GM18526 (cell line): ENCODE results near the gene GCDH.

Experiments used
- POLR2A ChIP-seq: IDR thresholded peaks from 3 replicates; pipeline ENCODE4 v1.6.1; 2011; ENCODE audit not compliant: insufficient read length; ENCODE audit errors: extremely low read depth

The GCDH gene

GRCh38 chr19:12885749-12886650 is 5.0 kb upstream of the GCDH start:
- no peak for TF ChIP-seq POLR2A

DNA sequence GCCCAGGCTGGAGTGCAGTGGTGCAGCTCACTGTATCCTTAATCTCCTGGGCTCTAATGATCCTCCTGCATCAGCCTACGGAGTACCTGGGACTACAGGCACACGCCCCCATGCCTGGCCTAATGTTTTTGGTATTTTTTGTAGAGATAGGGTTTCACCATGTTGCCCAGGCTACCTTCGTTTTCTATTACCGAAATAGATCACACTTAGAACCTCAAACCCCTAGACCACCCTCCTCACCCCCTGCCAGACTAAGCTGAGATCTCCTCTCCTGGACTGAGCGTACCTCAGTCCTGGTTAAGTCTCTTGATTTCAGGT is 4.3 kb upstream of the GCDH start:
- TF ChIP-seq POLR2A: no peak

GRCh38 chr19:12886969-12887747 is 3.8 kb upstream of the GCDH start, which contains the start of gene KLF1:
KLF1 (minus strand) TSS chr19:12887201; CDS start chr19:12887140, 61 bp downstream.
- no peak for TF ChIP-seq POLR2A

- TF ChIP-seq POLR2A: no peak
Measured at GRCh38 chr19:12888006-12888603, 2.9 kb upstream of the GCDH start.

GRCh38 chr19:12891553-12892021 is 627 bp downstream of the GCDH start:
- no peak for TF ChIP-seq POLR2A

DNA sequence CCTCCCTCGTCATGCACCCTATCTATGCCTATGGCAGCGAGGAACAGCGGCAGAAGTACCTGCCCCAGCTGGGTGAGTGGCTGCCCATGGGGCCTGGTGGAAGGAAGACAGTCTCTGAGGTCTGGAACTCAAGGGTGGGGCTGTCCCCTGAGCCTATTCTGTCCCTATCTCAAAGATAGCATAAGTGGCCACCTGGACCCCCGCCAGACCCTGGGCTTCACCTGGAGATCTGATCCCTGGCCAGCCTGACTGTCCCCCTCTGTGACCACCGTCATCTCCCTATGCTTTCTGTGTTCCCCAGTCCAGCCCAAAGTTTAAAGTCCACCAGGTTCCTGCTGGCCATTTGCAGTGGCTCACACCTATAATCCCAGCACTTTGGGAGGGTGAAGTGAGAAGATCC is 2.6 kb downstream of the GCDH start:
- no peak for TF ChIP-seq POLR2A

GRCh38 chr19:12896460-12896859 is 5.5 kb downstream of the GCDH start:
- TF ChIP-seq POLR2A: no peak

DNA sequence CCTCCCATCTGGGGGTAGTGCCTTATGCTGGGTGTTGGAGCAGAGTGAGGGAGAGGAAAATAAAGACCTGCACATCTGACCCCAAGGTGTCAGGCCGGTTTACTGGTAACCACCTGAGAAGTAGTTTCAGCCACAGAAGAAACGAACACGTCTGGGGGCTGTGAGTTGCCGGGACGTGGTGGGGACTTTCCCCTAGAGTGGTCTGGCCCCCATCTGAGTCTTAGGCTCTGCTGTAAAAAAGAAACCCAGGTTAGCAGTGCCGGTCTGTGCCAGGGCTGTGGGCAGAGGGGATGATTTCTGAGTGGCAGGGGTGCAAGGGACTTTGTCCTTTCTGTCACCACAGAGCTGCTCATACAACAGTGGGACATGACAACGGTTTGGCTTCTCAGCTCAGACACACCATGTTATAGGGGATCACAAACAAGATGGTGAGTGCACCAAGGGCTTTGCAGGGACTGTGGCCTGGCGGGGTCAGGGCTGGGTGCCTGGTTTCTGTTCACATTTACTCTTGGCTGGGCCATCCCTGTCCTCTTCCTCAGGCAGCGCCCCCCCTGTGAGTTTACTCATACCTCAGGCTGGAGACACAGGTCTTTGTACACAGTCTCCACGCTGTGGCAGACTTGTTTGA is 9.0 kb downstream of the GCDH start:
- TF ChIP-seq POLR2A: no peak

GRCh38 chr19:12907166-12907565 is 16.2 kb downstream of the GCDH start:
- no peak for TF ChIP-seq POLR2A

DNA sequence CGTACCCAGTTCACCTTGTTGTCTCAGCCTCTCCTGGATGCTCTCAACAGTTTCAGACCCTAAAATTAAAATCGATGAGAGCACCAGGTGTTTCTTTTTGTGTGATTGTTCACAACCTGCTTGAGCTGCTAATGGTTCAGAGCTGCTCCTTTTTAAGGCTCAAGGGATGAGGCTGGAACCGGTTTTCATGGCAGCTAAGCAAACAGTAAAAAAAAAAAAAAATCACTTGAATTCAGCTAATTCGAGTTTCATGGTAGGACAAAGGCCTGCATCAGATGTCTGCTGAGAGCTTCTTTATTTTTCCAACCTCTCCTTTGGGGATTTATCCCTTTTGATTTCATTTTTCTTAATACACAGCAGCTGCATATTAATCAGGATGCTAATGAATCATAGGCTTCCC is 21.6 kb downstream of the GCDH start:
- TF ChIP-seq POLR2A: no peak

GRCh38 chr19:12913011-12913561 is 22.1 kb downstream of the GCDH start:
- no peak for TF ChIP-seq POLR2A

DNA sequence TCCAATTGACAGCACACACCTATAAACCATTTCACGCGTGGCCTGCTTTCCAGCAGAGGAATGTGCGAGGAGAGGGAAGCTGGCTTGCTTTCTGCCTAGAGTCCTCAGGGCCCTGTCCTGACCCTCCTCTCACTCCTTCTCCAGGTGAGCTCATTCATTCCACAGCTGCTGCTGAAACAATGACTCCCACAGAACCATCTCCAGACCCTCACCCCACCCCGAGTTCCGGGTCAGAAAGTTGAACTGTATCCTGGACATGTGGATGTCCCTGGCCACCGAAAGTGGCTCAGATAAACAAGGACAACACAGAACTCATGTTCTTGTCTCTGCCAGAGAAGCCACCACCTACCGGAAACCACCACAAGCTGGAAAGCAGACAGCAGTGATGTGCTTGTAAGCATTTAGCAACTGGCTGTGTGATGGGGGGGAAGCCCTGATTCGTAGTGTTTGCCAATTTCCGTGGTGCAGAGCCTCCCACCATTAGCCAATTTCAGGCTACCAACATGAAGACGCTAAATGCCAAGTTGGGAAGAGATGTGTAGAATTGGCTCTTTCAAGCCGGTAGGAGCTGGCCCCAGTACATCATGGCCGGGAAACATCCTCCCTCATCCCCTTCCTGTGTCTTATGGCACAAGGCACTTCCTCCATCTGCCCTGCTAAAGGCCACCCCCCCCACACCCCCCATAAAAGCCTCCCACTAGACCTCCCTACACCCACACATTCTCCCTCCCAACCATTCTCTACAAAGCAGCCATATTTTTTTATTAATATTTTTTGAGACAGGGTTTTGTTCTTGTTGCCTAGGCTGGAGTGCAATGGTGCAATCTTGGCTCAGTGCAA is 23.1 kb downstream of the GCDH start:
- no peak for TF ChIP-seq POLR2A

DNA sequence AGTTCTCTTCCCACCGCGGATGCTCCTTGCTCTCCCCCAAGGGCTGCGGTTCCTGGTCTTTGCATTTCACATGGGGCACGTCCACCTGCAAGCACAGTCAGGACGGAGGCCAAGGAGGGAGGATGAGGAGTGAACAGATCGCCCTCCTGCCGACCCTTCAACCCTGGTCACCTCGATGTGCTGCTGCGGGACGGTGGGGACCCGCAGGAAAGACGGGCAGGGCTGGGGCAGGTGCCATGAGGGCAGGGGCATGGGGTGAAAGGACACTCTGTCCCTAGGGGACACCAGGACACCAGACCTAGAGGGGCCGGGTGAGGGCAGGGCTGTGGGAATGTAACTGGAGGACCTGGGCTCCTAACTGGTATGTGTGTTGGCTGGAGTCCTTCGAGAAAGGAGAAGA is 27.3 kb downstream of the GCDH start:
- no peak for TF ChIP-seq POLR2A

DNA sequence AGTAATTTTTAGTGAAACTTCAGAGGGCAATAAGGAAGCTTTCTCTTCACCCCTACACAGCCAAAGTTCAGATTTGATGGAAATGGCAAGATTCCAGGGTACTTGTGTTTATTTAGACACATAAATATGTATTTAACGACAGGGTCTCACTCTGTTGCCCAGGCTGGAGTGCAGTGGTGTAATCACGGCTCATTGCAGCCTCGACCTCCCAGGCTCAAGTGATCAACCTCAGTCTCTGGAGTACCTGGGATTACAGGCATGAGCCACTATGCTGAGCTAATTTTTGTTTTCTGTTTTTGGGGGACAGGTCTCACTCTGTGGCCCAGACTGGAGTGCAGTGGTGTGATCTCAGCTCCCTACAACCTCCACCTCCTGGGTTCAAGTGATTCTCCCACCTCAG is 30.1 kb downstream of the GCDH start:
- TF ChIP-seq POLR2A: no peak
